HG02981 (cell line): ENCODE data around the gene SH3BGR.

Source experiments
- ATAC-seq: cut with Tn5 transposase; IDR thresholded peaks from one replicate; pipeline ENCODE4 v1.9.1; 2021; ENCODE audit warnings: mild to moderate bottlenecking, moderate library complexity; ENCODE audit not compliant: unreplicated experiment

SH3BGR gene

GRCh38 chr21:39511102-39511501 is 59.3 kb downstream of the SH3BGR start:
- ATAC-seq, result no peak

- no peak for ATAC-seq
Measured at GRCh38 chr21:39513735-39514134, 62.0 kb downstream of the SH3BGR start.

DNA sequence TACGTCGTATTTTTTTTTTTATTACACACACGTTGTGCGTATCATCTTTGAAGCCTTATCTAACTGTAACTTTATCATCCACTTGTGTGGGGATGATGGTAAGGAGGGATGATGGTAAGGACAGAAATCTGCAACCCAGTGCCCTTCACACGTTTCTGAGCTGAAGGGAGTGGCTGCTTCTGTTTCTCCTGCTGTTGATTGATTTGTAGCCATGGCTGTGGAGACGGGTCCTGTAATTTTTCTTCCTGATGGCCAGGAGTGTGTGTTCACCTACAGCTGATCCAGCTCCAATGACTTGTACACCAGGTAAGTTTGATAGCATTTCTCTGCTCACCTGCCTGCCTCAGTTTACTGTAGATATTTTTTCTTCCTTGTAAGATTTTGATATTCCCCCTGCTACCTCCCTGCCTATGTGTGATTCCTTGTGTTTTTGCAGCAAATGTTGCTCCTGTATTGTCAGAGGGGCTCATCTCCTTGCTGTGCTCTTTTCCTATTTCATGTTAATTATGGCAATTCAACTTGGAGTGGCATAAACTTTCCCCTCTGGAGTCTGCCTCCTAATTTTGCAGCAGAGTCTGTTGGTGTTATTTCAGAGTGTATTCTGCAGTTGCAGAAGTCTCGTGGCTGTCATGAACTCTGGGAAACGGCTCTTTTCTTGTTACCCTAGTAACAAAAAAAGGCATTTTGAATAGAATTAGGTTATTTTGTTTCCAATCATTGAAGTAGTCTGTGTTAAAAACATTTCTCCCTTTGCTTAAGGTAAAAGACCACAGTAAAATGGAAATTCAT is 64.1 kb downstream of the SH3BGR start:
- ATAC-seq, result no peak

- no peak for ATAC-seq
Measured at GRCh38 chr21:39518055-39518846, 66.5 kb downstream of the SH3BGR start.

DNA sequence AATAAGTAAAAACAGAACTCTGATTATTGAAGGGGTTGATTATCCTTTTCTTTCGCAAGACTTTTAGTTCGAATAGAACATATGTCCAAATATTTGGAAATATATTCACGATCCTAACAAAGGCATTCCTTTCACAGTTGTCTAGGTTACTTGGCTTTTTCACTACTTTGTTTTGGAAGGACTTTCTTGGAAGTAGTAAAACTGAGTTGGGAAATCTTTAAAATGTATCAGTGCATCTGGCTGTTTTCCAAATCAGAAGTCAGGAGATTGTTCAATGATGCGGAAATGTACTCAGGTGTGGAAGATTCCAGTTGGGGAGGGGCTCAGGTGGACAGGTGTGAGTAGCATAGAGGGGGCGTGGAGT is 67.1 kb downstream of the SH3BGR start:
- no peak for ATAC-seq

GRCh38 chr21:39519835-39520234 is 68.1 kb downstream of the SH3BGR start:
- ATAC-seq, result no peak

DNA sequence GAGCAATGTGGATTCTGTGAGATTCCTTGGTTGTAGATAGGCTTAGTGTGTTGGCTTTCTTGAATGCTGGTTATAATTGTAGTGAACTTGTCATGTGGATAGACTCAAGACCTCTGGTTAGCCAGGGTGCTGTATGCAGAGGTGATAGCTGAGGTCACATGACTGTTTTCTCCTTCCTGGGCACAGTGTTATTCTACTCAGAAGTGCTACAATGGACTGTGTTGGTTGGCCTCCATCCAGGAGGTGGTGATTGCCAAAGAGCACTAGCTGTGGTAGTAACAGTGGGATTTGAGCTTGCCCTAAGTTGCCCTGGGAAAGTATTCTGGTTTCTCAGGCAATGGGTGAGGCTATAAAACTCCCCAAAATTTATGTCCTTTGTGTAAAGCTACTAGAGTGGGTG is 71.6 kb downstream of the SH3BGR start:
- no peak for ATAC-seq

- no peak for ATAC-seq
Measured at GRCh38 chr21:39523915-39524314, 72.1 kb downstream of the SH3BGR start.

GRCh38 chr21:39525129-39525528 is 73.4 kb downstream of the SH3BGR start:
- no peak for ATAC-seq

- no peak for ATAC-seq
Measured at GRCh38 chr21:39525601-39526000, 73.8 kb downstream of the SH3BGR start.

DNA sequence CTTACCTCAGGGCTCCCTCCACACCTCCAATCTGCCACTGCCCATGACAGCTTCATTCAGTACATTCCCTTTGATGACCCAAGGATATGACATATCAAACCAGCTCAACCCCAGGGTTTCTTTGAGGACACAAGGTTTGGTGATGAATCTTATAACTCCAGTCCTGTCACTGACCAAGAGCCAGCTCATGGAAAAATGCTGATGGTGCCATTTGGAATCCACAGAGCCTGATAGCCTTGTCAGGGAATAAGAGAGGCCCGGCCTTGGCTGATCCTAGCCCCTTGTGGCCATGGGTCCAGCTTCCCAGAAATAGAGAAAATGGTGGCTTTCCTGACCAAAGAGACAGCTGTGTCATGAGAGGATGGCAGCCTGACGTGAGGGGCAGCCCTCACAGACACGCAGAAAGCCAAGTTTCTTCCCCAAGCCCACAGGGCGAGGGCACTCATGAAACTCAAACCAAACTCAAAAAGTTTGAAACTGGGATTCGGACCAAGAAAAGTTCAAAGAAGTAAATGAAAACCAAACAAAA is 75.4 kb downstream of the SH3BGR start:
- ATAC-seq, result no peak

DNA sequence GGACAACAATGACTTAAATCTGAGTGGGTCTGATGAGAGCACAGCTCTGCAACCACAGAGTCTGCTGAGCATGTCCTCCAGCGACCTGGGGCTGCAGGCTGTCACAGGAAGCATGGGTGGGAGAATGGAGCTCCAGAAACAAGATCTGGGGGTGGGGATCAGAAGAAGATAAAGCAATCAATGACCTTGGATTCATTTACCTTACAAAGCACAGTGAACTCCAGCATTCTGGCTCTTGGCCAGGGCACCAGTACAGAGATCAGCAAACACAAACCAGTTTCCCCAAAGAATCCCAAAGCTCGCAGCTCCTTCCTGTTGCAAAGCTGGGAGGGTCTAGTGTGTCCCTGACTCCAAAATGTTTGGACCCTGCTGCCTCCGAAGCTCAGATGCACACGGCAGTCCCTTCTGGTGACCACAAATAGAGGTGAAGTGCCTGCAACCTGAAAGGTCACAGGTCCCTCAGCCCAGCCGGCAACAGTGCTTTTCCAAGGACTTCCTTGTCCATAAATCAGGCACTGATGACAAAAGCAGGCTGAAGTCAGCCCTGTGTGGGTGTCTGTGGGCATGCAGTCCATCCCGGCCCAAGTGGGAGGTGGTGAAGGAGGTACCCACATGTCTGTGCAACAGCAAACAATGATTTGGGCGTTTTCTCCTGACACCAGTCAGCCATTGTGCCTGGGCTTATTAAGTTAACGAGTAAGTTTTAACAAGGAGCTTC is 76.1 kb downstream of the SH3BGR start:
- no peak for ATAC-seq

GRCh38 chr21:39529026-39529425 is 77.3 kb downstream of the SH3BGR start:
- ATAC-seq, result no peak

GRCh38 chr21:39531064-39531463 is 79.3 kb downstream of the SH3BGR start:
- ATAC-seq, result no peak

DNA sequence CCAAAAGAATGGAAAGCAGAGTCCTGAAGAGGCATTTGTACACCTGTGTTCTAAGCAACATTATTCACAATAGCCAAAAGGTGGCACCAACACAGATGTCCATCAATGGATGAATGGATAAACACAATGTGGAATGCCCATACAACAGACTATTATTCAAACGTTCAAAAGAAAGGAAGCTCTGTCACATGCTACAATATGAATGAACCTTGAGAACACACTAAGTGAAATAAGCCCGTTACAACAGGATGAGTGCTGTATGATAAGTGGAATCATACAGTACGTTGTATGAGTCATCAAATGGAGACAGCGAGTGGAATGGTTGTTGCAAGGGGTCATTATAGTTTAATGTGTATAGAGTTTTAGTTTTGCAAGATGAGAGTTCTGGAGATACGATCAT is 80.1 kb downstream of the SH3BGR start:
- no peak for ATAC-seq

GRCh38 chr21:39533545-39534380 is 82.0 kb downstream of the SH3BGR start:
- ATAC-seq, result no peak

GRCh38 chr21:39535646-39536437 is 84.1 kb downstream of the SH3BGR start:
- no peak for ATAC-seq

- ATAC-seq, result no peak
Measured at GRCh38 chr21:39536835-39537234, 85.1 kb downstream of the SH3BGR start.

DNA sequence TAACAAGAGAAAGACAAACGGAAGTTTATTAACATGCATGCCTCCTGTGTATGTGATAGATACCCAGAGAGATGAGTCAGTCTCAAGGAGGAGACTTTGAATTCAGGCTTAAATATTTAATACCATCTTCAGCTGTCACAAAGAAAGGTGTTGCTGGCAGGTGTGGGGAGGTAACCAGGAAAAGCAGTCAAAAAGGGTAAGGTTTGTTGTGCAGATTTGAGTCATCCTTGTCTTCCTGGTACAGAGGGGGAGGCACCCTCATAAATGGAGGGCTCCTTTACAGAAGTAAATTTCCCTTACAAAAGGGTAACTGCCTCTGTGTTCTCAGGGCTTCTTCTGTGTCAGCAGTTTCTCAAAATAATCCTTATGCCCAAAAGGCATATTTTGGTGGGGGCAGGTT is 85.8 kb downstream of the SH3BGR start:
- ATAC-seq, result no peak
